GM12872 (cell line): ENCODE data around the gene LIPH.

Experiments used
- CTCF ChIP-seq: IDR thresholded peaks from 3 replicates; pipeline ENCODE4 v1.5.1; 2011; ENCODE audit warnings: low read depth, mild to moderate bottlenecking, low read length, moderate library complexity; ENCODE audit not compliant: insufficient read depth

The LIPH gene

GRCh38 chr3:185507883-185508282, 44.5 kb downstream of the LIPH start:
- TF ChIP-seq CTCF = no peak

- no peak for TF ChIP-seq CTCF
Measured at GRCh38 chr3:185504636-185505035, 47.8 kb downstream of the LIPH start.

GRCh38 chr3:185503521-185503920, 48.9 kb downstream of the LIPH start:
- TF ChIP-seq CTCF = no peak

GRCh38 chr3:185502987-185503386, 49.4 kb downstream of the LIPH start:
- TF ChIP-seq CTCF = no peak

GRCh38 chr3:185498503-185499396, 53.6 kb downstream of the LIPH start, which contains the start of gene TMEM41A:
Gene TMEM41A (minus strand): TSS chr3:185499035. CDS start chr3:185498961, 74 bp downstream.
- 0 out of 3 replicates have a peak, but pooled peaks have one; percentile 8 for TF ChIP-seq CTCF

- TF ChIP-seq CTCF = no peak
Measured at GRCh38 chr3:185490241-185490640, 62.1 kb downstream of the LIPH start.

- no peak for TF ChIP-seq CTCF
Measured at GRCh38 chr3:185489462-185489861, 62.9 kb downstream of the LIPH start.
